Astrocyte of the cerebellum (primary cell): ENCODE results near the gene NOX1.

Experiments used
- DNase-seq: peaks from one replicate; pipeline ENCODE4 v3.0.0-alpha.2; 2011; ENCODE audit warnings: low read depth
- H3K4me3 ChIP-seq: 2 replicates; pipeline ENCODE4 v1.5.1; 2011; ENCODE audit warnings: mild to moderate bottlenecking, low read depth, low read length, moderate library complexity
- CTCF ChIP-seq: IDR thresholded peaks from 2 replicates; pipeline ENCODE4 v1.5.1; 2012; ENCODE audit warnings: low read length, low read depth, moderate library complexity, mild to moderate bottlenecking; ENCODE audit errors: missing control alignments
- in situ Hi-C: cut with HindIII; loops from 2 replicates; pipeline ENCODE4 v1.10.0; 2017; ENCODE audit warnings: low sequenced_read_pairs

The NOX1 gene

GRCh38 chrX:100864657-100865391 lies 9.3 kb downstream of the NOX1 start:
- peak; percentile 27 for DNase-seq
- H3K4me3 ChIP-seq, result no peak overlapping the region
- in situ Hi-C loops, result no loop called here
- no peak for TF ChIP-seq CTCF

GRCh38 chrX:100863326-100863864 lies 10.8 kb downstream of the NOX1 start:
- H3K4me3 ChIP-seq, result no peak overlapping the region
- no peak for TF ChIP-seq CTCF
- DNase-seq, result no peak
- in situ Hi-C loops, result no loop called here

- TF ChIP-seq CTCF, result no peak
- no peak overlapping the region for H3K4me3 ChIP-seq
- no peak for DNase-seq
- in situ Hi-C loops, result loop anchor here (5.0 kb wide), 1 partner anchor 54 kb away; no protein-coding TSS in a partner anchor
Measured at GRCh38 chrX:100852810-100853209, 21.3 kb downstream of the NOX1 start.

- in situ Hi-C loops, result loop anchor here (5.0 kb wide), 1 partner anchor 57 kb away; no protein-coding TSS in a partner anchor
Measured at GRCh38 chrX:100850317-100850716, 23.8 kb downstream of the NOX1 start.

GRCh38 chrX:100831219-100831946 lies 42.8 kb downstream of the NOX1 start:
- H3K4me3 ChIP-seq, result no peak overlapping the region
- in situ Hi-C loops, result no loop called here
- DNase-seq, result no peak
- no peak for TF ChIP-seq CTCF

More at GRCh38 chrX:100850317-100850716, 23.8 kb downstream of the NOX1 start:
- no peak overlapping the region for H3K4me3 ChIP-seq
- TF ChIP-seq CTCF, result no peak
- no peak for DNase-seq

GRCh38 chrX:100830547-100830946 lies 43.6 kb downstream of the NOX1 start:
- no peak for TF ChIP-seq CTCF
- no peak overlapping the region for H3K4me3 ChIP-seq
- in situ Hi-C loops, result no loop called here
- no peak for DNase-seq
